WI38 (cell line): ENCODE results near the gene WIPF1.

Source experiments
- H3K4me3 ChIP-seq: 2 replicates; pipeline ENCODE4 v1.5.1; 2011; ENCODE audit warnings: low read depth, mild to moderate bottlenecking, control low read depth, low read length
- CTCF ChIP-seq: IDR thresholded peaks from 2 replicates; pipeline ENCODE4 v1.5.1; 2012; ENCODE audit warnings: low read depth, mild to moderate bottlenecking, control low read depth, low read length

Gene WIPF1

GRCh38 chr2:174590346-174590745 is 7.3 kb downstream of the WIPF1 start:
- no peak for TF ChIP-seq CTCF
- no peak overlapping the region for H3K4me3 ChIP-seq

- TF ChIP-seq CTCF, result no peak
- H3K4me3 ChIP-seq, result no peak overlapping the region
Observed at GRCh38 chr2:174589334-174589733, 8.3 kb downstream of the WIPF1 start.

DNA sequence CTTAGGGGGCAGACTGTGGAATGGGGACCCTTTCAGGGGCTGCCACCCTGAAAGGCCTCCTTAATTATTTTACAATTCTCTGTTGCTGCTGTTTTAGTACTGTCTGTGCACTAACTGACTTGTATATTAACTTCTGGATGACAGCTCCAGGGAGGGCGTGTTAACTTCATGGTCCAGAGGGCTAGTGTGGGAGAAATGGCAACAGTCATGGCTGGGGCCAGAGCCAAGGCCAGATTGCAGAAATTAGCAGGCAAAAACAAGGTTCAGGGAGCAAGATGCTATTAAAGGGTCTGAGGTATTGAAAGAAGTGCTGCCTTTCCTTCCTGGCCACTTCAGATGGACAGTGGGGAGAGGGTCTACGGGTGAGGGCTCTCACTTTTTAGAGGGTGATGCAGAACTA is 9.1 kb downstream of the WIPF1 start:
- no peak for TF ChIP-seq CTCF
- H3K4me3 ChIP-seq, result no peak overlapping the region

- no peak for TF ChIP-seq CTCF
- H3K4me3 ChIP-seq, result no peak overlapping the region
Observed at GRCh38 chr2:174587579-174587978, 10.0 kb downstream of the WIPF1 start.

DNA sequence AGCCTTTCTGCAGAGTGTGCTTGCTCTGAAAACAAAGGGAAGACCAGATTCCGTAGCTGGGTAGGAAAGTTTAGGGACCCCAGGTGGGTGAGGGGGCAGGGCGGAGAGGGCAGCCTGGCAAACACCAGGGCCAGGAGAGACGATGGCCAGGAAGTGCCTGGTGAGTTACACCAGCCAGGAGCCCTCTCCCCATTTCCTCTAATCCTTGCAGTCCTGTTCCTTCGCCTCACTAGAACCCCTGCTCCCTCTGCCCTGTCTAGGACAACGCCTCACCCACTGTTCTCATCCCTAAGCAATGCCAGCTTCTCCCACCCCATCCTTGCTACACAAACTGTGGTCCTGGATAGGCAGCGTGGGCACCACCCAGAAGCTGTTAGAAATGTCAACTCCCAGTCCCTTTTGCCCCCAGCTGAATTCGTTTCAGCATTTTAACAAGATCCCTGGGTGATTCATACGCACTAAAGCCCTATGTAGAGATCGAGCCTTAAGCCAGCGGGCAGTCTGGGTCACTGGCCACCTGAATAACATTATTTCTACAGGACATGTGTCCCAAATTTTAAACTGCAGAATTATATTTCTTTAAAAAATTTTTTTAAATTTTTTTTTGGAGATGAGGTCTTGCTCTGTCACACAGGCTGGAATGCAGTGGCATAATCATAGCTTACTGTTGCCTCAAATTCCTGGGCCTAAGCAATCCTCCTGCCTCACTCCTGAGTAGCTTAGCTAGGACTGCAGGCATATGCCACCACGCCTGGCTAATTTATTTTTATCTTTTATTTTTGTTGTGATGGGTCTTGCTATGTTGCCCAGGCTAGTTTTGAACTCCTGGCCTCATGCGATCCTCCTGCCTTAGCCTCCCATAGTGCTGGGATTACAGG is 10.9 kb downstream of the WIPF1 start:
- no peak overlapping the region for H3K4me3 ChIP-seq
- no peak for TF ChIP-seq CTCF

DNA sequence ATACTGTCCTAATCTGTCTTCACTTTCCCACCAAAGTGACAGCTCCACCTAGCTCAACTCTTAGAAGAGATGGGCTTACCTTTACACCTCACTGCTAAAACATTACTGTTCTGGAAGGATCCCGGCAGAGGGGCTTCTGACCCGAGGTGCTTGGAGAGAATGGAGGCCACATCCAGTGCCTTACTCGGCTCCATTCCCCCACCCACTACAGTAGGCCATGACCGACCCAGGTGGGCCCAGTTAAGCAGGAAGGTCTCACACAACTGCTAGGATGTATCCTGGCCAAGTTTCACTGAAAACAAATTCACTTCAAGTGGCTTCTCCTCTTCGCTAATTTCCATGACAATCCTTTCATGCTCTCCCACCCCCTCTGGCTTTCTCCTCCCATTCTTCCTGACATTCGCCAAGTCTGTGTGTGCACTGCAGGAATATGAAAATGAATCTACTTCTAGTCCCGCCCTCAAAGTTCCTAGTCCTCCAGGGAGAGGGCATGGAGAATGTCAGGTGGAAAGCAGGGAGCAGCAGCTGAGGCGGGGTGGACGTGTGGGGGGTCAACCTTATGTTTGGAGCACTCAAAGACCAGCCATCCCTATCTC is 11.8 kb downstream of the WIPF1 start:
- TF ChIP-seq CTCF, result no peak

GRCh38 chr2:174585146-174585545 is 12.5 kb downstream of the WIPF1 start:
- TF ChIP-seq CTCF, result no peak
- no peak overlapping the region for H3K4me3 ChIP-seq

More for the DNA sequence above, 11.8 kb downstream of the WIPF1 start:
- H3K4me3 ChIP-seq, result no peak overlapping the region
